Measurements from ENCODE around the gene LYRM9. TPM values are rescaled to one million over a fixed set of nuclear protein-coding genes. Genes with fewer than 3 reads are reported as not detected.

Gene LYRM9
- total and polyA plus RNA-seq, 10 of the 15 experiments (the other 5 are each of a cell fraction or from before 2014, with no cell fraction given): 1.8 to 8.3 (median 4.6) TPM

DNA sequence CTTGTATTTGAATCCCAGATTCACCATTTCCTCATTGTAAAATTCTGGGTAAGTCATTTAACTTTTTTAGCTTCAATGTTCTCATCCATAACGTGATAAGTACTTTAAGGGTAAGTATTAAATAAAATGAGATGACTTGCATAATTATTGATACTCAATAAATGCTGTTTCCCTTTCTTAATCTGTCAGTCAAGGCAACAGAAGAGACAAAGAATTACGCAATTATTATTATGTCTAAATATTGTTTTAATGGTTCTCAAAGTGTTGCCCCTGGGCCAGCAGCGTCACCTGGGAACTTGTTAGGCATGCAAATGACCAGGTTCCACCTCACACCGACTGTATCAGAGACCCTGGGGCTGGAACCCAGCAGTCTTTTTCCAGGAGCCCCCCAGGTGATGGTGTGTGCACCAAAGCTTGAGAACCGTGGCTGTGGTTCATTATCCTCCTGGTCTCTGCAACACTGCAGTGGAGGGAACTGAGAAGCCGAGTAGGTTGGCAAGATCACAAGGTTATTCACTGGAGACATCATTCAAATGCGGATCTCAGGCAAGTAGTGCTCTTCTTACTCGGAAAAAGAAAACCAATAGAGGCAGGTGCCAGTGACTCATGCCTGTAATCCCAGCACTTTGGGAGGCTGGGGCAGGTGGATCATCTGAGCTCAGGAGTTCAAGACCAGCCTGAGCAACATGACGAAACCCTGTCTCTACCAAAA, 43.5 kb downstream of the LYRM9 start:
- ChIA-PET RAD21 (ENCODE audit: unreplicated experiment) (no interaction called here), CTCF (interaction anchor here (0.9 to 3.1 kb wide), 3 partner anchors 9 to 30 kb away, joined by 3 to 13 read pairs (median 3); no protein-coding TSS in a partner anchor), SMC1A (ENCODE audit: uncharacterized antibody, unreplicated experiment) (interaction anchor here (1.5 to 3.0 kb wide), 2 partner anchors 13 to 42 kb away, joined by 4 to 11 read pairs; no protein-coding TSS in a partner anchor), POLR2A (no interaction called here)
- Histone ChIP-seq H3K4me2 (ENCODE audit: control insufficient read depth, insufficient read depth) (no peak overlapping the region), H3K27ac (ENCODE audit: control insufficient read depth, insufficient read depth) (no peak overlapping the region), H3K9me3 (replicated peaks; ENCODE audit: control insufficient read depth, insufficient read depth, low read length) (no peaks in the 10 kb centered on the region; the same call in 2 of the 3 replicates), H3K4me3 (no peak overlapping the region), H3K27me3 (replicated peaks in 1 of 2; ENCODE audit: control insufficient read depth in 2 of 2, insufficient read depth in 2 of 2, low read length in 1 of 2) (no peaks in the 10 kb centered on the region), H3K79me2 (ENCODE audit: control insufficient read depth, insufficient read depth, low read length) (no peaks in the 10 kb centered on the region), H3K36me3 (ENCODE audit: control insufficient read depth in 2 of 2, insufficient read depth in 2 of 2, low read length in 1 of 2) (no peaks in the 10 kb centered on the region), H4K20me1 (ENCODE audit: control insufficient read depth, insufficient read depth) (no peaks in the 10 kb centered on the region), H3K4me1 (ENCODE audit: control insufficient read depth, insufficient read depth, low read length) (peaks cover 3% of the 10 kb centered on the region; the same call in 1 of the 2 replicates), H2AFZ (ENCODE audit: control insufficient read depth, low read depth, low read length) (no peak overlapping the region), H3K9ac (ENCODE audit: control insufficient read depth, insufficient read depth, low read length) (no peak overlapping the region)
- no peak for ATAC-seq
- 24% methylated on average over 9 of the region's 9 CpGs for WGBS (ENCODE audit: insufficient coverage, insufficient replicate concordance, low lambda C conversion rate, missing lambda C conversion rate)
- intact Hi-C loops (cut with micrococcal nuclease; ENCODE audit: unreplicated experiment) (no loop called here), in situ Hi-C loops (cut with MboI) (no loop called here)
- no peak for TF ChIP-seq PML (IDR thresholded peaks at IDR 0.05; ENCODE audit: low read length)
- no peak for TF ChIP-seq NFIC (IDR thresholded peaks at IDR 0.05; ENCODE audit: low read depth, low read length)
- no peak for TF ChIP-seq POU2F2 (IDR thresholded peaks at IDR 0.05; ENCODE audit: borderline replicate concordance, low read depth, low read length)
- TF ChIP-seq CEBPZ (IDR thresholded peaks at IDR 0.05; ENCODE audit: low read depth, low read length): no peak
- TF ChIP-seq E2F8 (IDR thresholded peaks at IDR 0.05; ENCODE audit: low read depth, partially characterized antibody): no peak
- TF ChIP-seq RUNX3 (IDR thresholded peaks at IDR 0.05; ENCODE audit: low read length): no peak
- DNase-seq (ENCODE audit: low read depth, low spot score): no peak
- BruUV-seq (replicated peaks): no TSS peak
- no peak for FAIRE-seq

All from GM12878 (cell line).